ENCODE data around the gene MPP4. TPM values are rescaled to one million over a fixed set of nuclear protein-coding genes. Genes with fewer than 3 reads are reported as not detected.

MPP4 gene
- total RNA-seq = 0.73 and 0.97 TPM in 2 replicates

GRCh38 chr2:201698588-201699226, at the start of gene MPP4:
Gene MPP4 (minus strand): TSS chr2:201698644. CDS start chr2:201693954, 4,690 bp downstream.

GRCh38 chr2:201643216-201643890, 55.1 kb downstream of the MPP4 start, which contains the start of gene TMEM237:
Gene TMEM237 (minus strand): TSS chr2:201643503. CDS start chr2:201643400, 103 bp downstream.

Small RNA genes within 50 kb of the gene (small RNA-seq; reads per million reads assigned to genes)
- gene RNU6-651P = not detected

Other genes starting within 250 kb of the MPP4 start
- gene TRAK2, start 247.2 kb downstream of the MPP4 start, total RNA-seq = 97.0 and 98.3 TPM in 2 replicates
- gene STRADB, start 246.9 kb downstream of the MPP4 start, total RNA-seq = 33.4 and 40.3 TPM in 2 replicates
- gene TMEM237, start 55.1 kb downstream of the MPP4 start, total RNA-seq = 34.6 and 41.8 TPM in 2 replicates
- 36.1 and 38.1 TPM in 2 replicates for gene ALS2, start 82.3 kb upstream of the MPP4 start, total RNA-seq
- 2.8 and 4.7 TPM in 2 replicates for gene CDK15, start 107.9 kb upstream of the MPP4 start, total RNA-seq

Measured in hair follicle dermal papilla cell (primary cell).